Smooth muscle cell (in vitro differentiated cells): ENCODE measurements around the gene IMPG1. TPM values are rescaled to one million over a fixed set of nuclear protein-coding genes. Genes with fewer than 3 reads are reported as not detected.

Source experiments
- DNase-seq: peaks from one replicate; lab custom pipeline; 2025; ENCODE audit not compliant: unreplicated experiment; lab: John Stamatoyannopoulos, UW
- H2AFZ ChIP-seq: fragments of 200-600 bp; sonication (generic); 2 replicates; pipeline ENCODE4 v1.6.0; 2016; ENCODE audit warnings: antibody characterized with exemption, low read depth, mild to moderate bottlenecking
- H3F3A ChIP-seq: fragments of 200-600 bp; sonication (generic); 2 replicates; pipeline ENCODE4 v1.6.0; 2017; ENCODE audit warnings: antibody characterized with exemption, low read depth
- H3K27ac ChIP-seq: fragments of 200-600 bp; sonication (generic); 2 replicates; pipeline ENCODE4 v1.5.1; 2016; ENCODE audit warnings: low read depth, mild to moderate bottlenecking
- H3K27me3 ChIP-seq: fragments of 200-600 bp; sonication (generic); 2 replicates; pipeline ENCODE4 v1.6.1; 2016; ENCODE audit warnings: low read depth, mild to moderate bottlenecking
- H3K36me3 ChIP-seq: fragments of 200-600 bp; sonication (generic); 2 replicates; pipeline ENCODE4 v1.5.1; 2016; ENCODE audit warnings: low read depth
- H3K4me1 ChIP-seq: fragments of 200-600 bp; sonication (generic); 2 replicates; pipeline ENCODE4 v1.5.1; 2016; ENCODE audit warnings: low read depth
- H3K4me2 ChIP-seq: fragments of 200-600 bp; sonication (generic); 2 replicates; pipeline ENCODE4 v1.6.0; 2016; ENCODE audit warnings: mild to moderate bottlenecking
- H3K4me3 ChIP-seq: fragments of 200-600 bp; sonication (generic); 2 replicates; pipeline ENCODE4 v1.5.1; 2016; ENCODE audit warnings: mild to moderate bottlenecking
- H3K79me2 ChIP-seq: fragments of 200-600 bp; sonication (generic); 2 replicates; pipeline ENCODE4 v1.6.0; 2016; ENCODE audit warnings: low read depth, mild to moderate bottlenecking
- H3K9ac ChIP-seq: fragments of 200-600 bp; sonication (generic); 2 replicates; pipeline ENCODE4 v1.6.0; 2016; ENCODE audit warnings: low read depth
- H3K9me3 ChIP-seq: fragments of 200-600 bp; sonication (generic); replicated peaks from 2 replicates; pipeline ENCODE4 v1.5.1; 2016; ENCODE audit warnings: low read depth
- H4K20me1 ChIP-seq: fragments of 200-600 bp; sonication (generic); 2 replicates; pipeline ENCODE4 v1.6.0; 2016; ENCODE audit warnings: low read depth
- CTCF ChIP-seq: fragments of 200-600 bp; sonication (generic); IDR thresholded peaks from 2 replicates; pipeline ENCODE4 v1.5.1; 2017; ENCODE audit warnings: borderline replicate concordance, mild to moderate bottlenecking, antibody characterized with exemption; ENCODE audit not compliant: insufficient read depth, poor library complexity, severe bottlenecking
- WGBS: methylation state at CpG from one replicate; pipeline ENCODE4 v1.1.7; 2016; ENCODE audit warnings: low lambda C conversion rate; 5-methylcytosine and 5-hydroxymethylcytosine counted together
- polyA plus RNA-seq: library from polyadenylated mRNA; unstranded; fragments of >200 nt; fragmentation: Nextera tagmentation; extraction: Ambion mirVana; gene quantifications from 2 replicates; pipeline ENCODE4 v1.2.1, GENCODE V29; 2016
- total RNA-seq: library from RNA; depleted of rRNA; stranded (reverse); fragments of >200 nt; gene quantifications from 2 replicates; pipeline ENCODE4 v1.2.3, GENCODE V29; 2014

The IMPG1 gene
- total and polyA plus RNA-seq, 2 experiments from 2014 or later: not detected

- no peak for DNase-seq
- WGBS: 27% methylated on average over 4 of the region's 4 CpGs
These were observed 131.9 kb downstream of the IMPG1 start for GRCh38 chr6:75940564-75940963.

GRCh38 chr6:75937846-75938245 is 134.6 kb downstream of the IMPG1 start:
- Histone ChIP-seq H3K4me1 (peaks cover 16% of the 10 kb centered on the region), H3K27ac (no peak overlapping the region), H3K79me2 (no peaks in the 10 kb centered on the region), H3K9me3 (no peaks in the 10 kb centered on the region), H3K9ac (no peak overlapping the region), H3F3A (peaks cover 3% of the 10 kb centered on the region), H3K27me3 (no peaks in the 10 kb centered on the region), H3K4me3 (no peak overlapping the region), H4K20me1 (no peaks in the 10 kb centered on the region), H3K36me3 (no peaks in the 10 kb centered on the region), H2AFZ (no peak overlapping the region), H3K4me2 (no peak overlapping the region)
- no peak for DNase-seq
- WGBS: 74% methylated on average over 2 of the region's 2 CpGs
- TF ChIP-seq CTCF: no peak

More at GRCh38 chr6:75940564-75940963, 131.9 kb downstream of the IMPG1 start:
- no peak overlapping the region for H3K4me3 ChIP-seq
- no peaks in the 10 kb centered on the region for H3K36me3 ChIP-seq
- no peak overlapping the region for H3K4me2 ChIP-seq
- no peak for TF ChIP-seq CTCF
- peak overlapping the region; percentile 63 for H2AFZ ChIP-seq
- peaks cover 8% of the 10 kb centered on the region for H3K4me1 ChIP-seq
- no peak overlapping the region for H3K27ac ChIP-seq
- H4K20me1 ChIP-seq: no peaks in the 10 kb centered on the region
- no peaks in the 10 kb centered on the region for H3K27me3 ChIP-seq
- H3F3A ChIP-seq: peaks cover 3% of the 10 kb centered on the region
- no peak overlapping the region for H3K9ac ChIP-seq
- H3K9me3 ChIP-seq: no peaks in the 10 kb centered on the region
- H3K79me2 ChIP-seq: no peaks in the 10 kb centered on the region

GRCh38 chr6:75936682-75937081 is 135.8 kb downstream of the IMPG1 start:
- no peak overlapping the region for H3K27ac ChIP-seq
- H2AFZ ChIP-seq: no peak overlapping the region
- H3K4me1 ChIP-seq: peaks cover 16% of the 10 kb centered on the region
- 87% methylated on average over 3 of the region's 3 CpGs for WGBS
- no peaks in the 10 kb centered on the region for H3K27me3 ChIP-seq
- DNase-seq: no peak
- no peak overlapping the region for H3K4me3 ChIP-seq
- H3K36me3 ChIP-seq: no peaks in the 10 kb centered on the region
- no peak overlapping the region for H3K4me2 ChIP-seq
- TF ChIP-seq CTCF: no peak
- H3F3A ChIP-seq: peaks cover 3% of the 10 kb centered on the region
- no peak overlapping the region for H3K9ac ChIP-seq
- no peaks in the 10 kb centered on the region for H4K20me1 ChIP-seq
- no peaks in the 10 kb centered on the region for H3K9me3 ChIP-seq
- H3K79me2 ChIP-seq: no peaks in the 10 kb centered on the region

- Histone ChIP-seq H3K36me3 (no peaks in the 10 kb centered on the region), H3K27me3 (no peaks in the 10 kb centered on the region), H3K79me2 (no peaks in the 10 kb centered on the region), H3K27ac (no peak overlapping the region), H4K20me1 (no peaks in the 10 kb centered on the region), H3K9me3 (no peaks in the 10 kb centered on the region), H3K4me3 (peak overlapping the region; percentile 61), H3F3A (peaks cover 3% of the 10 kb centered on the region), H3K9ac (no peak overlapping the region), H3K4me2 (peak overlapping the region; percentile 97), H3K4me1 (peaks cover 16% of the 10 kb centered on the region), H2AFZ (peak overlapping the region; percentile 94)
- DNase-seq: no peak
- no peak for TF ChIP-seq CTCF
- WGBS: 20% methylated on average over 12 of the region's 12 CpGs
These were observed 137.0 kb downstream of the IMPG1 start for GRCh38 chr6:75935473-75935793.
